Ovary (tissue), 9 donors: ENCODE measurements around the gene KCNAB1. TPM values are rescaled to one million over a fixed set of nuclear protein-coding genes. Genes with fewer than 3 reads are reported as not detected.

Experiments used
- DNase-seq, 5 donors: peaks; one replicate each; pipeline ENCODE4 v3.0.0-alpha.2; 2019 to 2020
- H3K27ac ChIP-seq, 2 donors: fragments of 200-600 bp; one replicate each; pipeline versions ENCODE4 v1.5.1 to v1.8.0; 2019 to 2022
- H3K27me3 ChIP-seq: fragments of 200-600 bp; one replicate; pipeline ENCODE4 v1.8.0; 2022
- H3K36me3 ChIP-seq: fragments of 200-600 bp; sonication (generic); one replicate; pipeline ENCODE4 v1.5.1; 2019
- H3K4me1 ChIP-seq: one replicate; pipeline ENCODE4 v1.8.1; 2013; ENCODE audit warnings: mild to moderate bottlenecking, moderate library complexity; ENCODE audit not compliant: insufficient read depth
- H3K4me3 ChIP-seq: fragments of 200-600 bp; sonication (generic); one replicate; pipeline ENCODE4 v1.5.1; 2017
- H3K9me3 ChIP-seq, 2 donors: fragments of 200-600 bp in 1 of 2; sonication (generic) in 1 of 2; one replicate each; pipeline versions ENCODE4 v1.5.1 to v1.8.1; 2013 to 2019; ENCODE audit warnings: mild to moderate bottlenecking in 1 of 2, moderate library complexity in 1 of 2
- CTCF ChIP-seq, 3 donors: fragments of 450-650 bp in 2 of 3; fragments of 200-600 bp in 1 of 3; IDR thresholded peaks; one replicate each; pipeline versions ENCODE4 v1.5.1 to v1.8.0; 2016 to 2022; ENCODE audit warnings: antibody characterized with exemption in 3 of 3, mild to moderate bottlenecking in 1 of 3
- EP300 ChIP-seq: sonication (generic); formaldehyde crosslinking; IDR thresholded peaks from one replicate; pipeline ENCODE4 v1.6.1; 2017; ENCODE audit warnings: antibody characterized with exemption
- POLR2A ChIP-seq: fragments of 450-650 bp; IDR thresholded peaks from one replicate; pipeline ENCODE4 v1.6.1; 2017; ENCODE audit warnings: antibody characterized with exemption, mild to moderate bottlenecking, moderate library complexity
- WGBS, 3 donors: extraction: QIAGEN DNeasy Blood & Tissue Kit in 1 of 3; methylation state at CpG; one replicate each; pipeline versions ENCODE4 v1.1.5 to v1.1.7; 2013 to 2017; 5-methylcytosine and 5-hydroxymethylcytosine counted together
- intact Hi-C, 4 donors: fragments of 100-400 bp; cut with DNase I; formaldehyde crosslinking; loops; one replicate each; pipeline versions ENCODE4 v1.11.0 to v1.15.1; 2022 to 2023
- polyA plus RNA-seq, 2 donors: library from polyadenylated mRNA; stranded (reverse); fragments of 200-250 nt in 1 of 2; fragments of 350-450 nt in 1 of 2; fragmentation: Illumina TruSeq in 1 of 2; extraction: RNeasy Lipid Tissue Mini Kit (QIAGEN cat#74804) in 1 of 2; gene quantifications; one replicate each; pipeline ENCODE4 v1.2.3, GENCODE V29; 2013 to 2014
- total RNA-seq, 7 donors: library from RNA; depleted of rRNA in 2 of 7; stranded (reverse); fragments of >200 nt in 2 of 7; fragmentation: NEBNext Ultra II Directional in 3 of 7; extraction: Animal tissue kit (Norgen Biotek cat#: 25700) in 3 of 7; gene quantifications; one replicate each; pipeline versions ENCODE4 v1.1.0 to v1.2.4, GENCODE V29; 2016 to 2023
- donor health status: DM: no; HTN: no; CAD: no; lungs with moderate emphysema.
- donor health status: DM: no; HTN: no; CAD: no.
- donor health status: Bipolar disorder and iron deficiency.
- donor health status: DM: yes; HTN: yes; CAD: no.
- donor health status: DM: no; HTN: no; CAD: no.
- donor health status: DM: yes; HTN: yes; CAD: no.

KCNAB1 gene
- total and polyA plus RNA-seq, 9 donors: 0.60 to 8.0 (median 2.4) TPM

- Histone ChIP-seq H3K27ac (no peak overlapping the region), H3K4me1 (peaks cover 3% of the 10 kb centered on the region), H3K27me3 (no peaks in the 10 kb centered on the region), H3K4me3 (no peak overlapping the region), H3K36me3 (no peaks in the 10 kb centered on the region), H3K9me3 (no peaks in the 10 kb centered on the region)
- no peak for DNase-seq
- 46 to 77% (median 58%) methylated on average over 2 of the region's 2 CpGs for WGBS, 3 donors
- intact Hi-C loops: no loop called here
- TF ChIP-seq CTCF (IDR thresholded peaks at IDR 0.05): no peak
- TF ChIP-seq POLR2A: no peak
- TF ChIP-seq EP300: no peak
Observed at GRCh38 chr3:156211583-156211982, 91.2 kb downstream of the KCNAB1 start.

GRCh38 chr3:156214676-156215075 lies 94.3 kb downstream of the KCNAB1 start:
- no peaks in the 10 kb centered on the region for H3K27me3 ChIP-seq
- TF ChIP-seq EP300 (no peak), POLR2A (no peak), CTCF (IDR thresholded peaks at IDR 0.05) (no peak)

GRCh38 chr3:156215751-156216150 lies 95.4 kb downstream of the KCNAB1 start:
- Histone ChIP-seq H3K27ac (no peak overlapping the region), H3K4me3 (no peak overlapping the region), H3K27me3 (no peaks in the 10 kb centered on the region), H3K9me3 (no peaks in the 10 kb centered on the region), H3K4me1 (no peaks in the 10 kb centered on the region), H3K36me3 (no peaks in the 10 kb centered on the region)
- TF ChIP-seq EP300 (no peak), POLR2A (no peak), CTCF (IDR thresholded peaks at IDR 0.05) (no peak)
- intact Hi-C loops: no loop called here
- no peak for DNase-seq
- 93 to 97% (median 95%) methylated on average over 3 of the region's 3 CpGs for WGBS, 3 donors

More at GRCh38 chr3:156214676-156215075, 94.3 kb downstream of the KCNAB1 start:
- DNase-seq: no peak
- peaks cover 3% of the 10 kb centered on the region for H3K4me1 ChIP-seq
- H3K9me3 ChIP-seq: no peaks in the 10 kb centered on the region
- H3K4me3 ChIP-seq: no peak overlapping the region
- no peaks in the 10 kb centered on the region for H3K36me3 ChIP-seq
- intact Hi-C loops: no loop called here
- no peak overlapping the region for H3K27ac ChIP-seq
- 82 to 95% (median 94%) methylated on average over 6 of the region's 6 CpGs for WGBS, 3 donors

GRCh38 chr3:156216216-156216615 lies 95.8 kb downstream of the KCNAB1 start:
- Histone ChIP-seq H3K27me3 (no peaks in the 10 kb centered on the region), H3K9me3 (no peaks in the 10 kb centered on the region), H3K36me3 (no peaks in the 10 kb centered on the region), H3K27ac (no peak overlapping the region), H3K4me1 (no peaks in the 10 kb centered on the region), H3K4me3 (no peak overlapping the region)
- intact Hi-C loops: no loop called here
- 41 to 60% (median 42%) methylated on average over 2 of the region's 2 CpGs for WGBS, 3 donors
- TF ChIP-seq POLR2A (no peak), EP300 (no peak), CTCF (IDR thresholded peaks at IDR 0.05) (no peak)
- no peak for DNase-seq

GRCh38 chr3:156216852-156217251 lies 96.5 kb downstream of the KCNAB1 start:
- H3K4me3 ChIP-seq: no peak overlapping the region
- no peaks in the 10 kb centered on the region for H3K4me1 ChIP-seq
- no peaks in the 10 kb centered on the region for H3K36me3 ChIP-seq
- no peak overlapping the region for H3K27ac ChIP-seq
- H3K9me3 ChIP-seq: no peaks in the 10 kb centered on the region
- no peaks in the 10 kb centered on the region for H3K27me3 ChIP-seq
- WGBS, 3 donors: 4 to 13% (median 12%) methylated on average over 3 of the region's 3 CpGs
- intact Hi-C loops: no loop called here
- TF ChIP-seq CTCF (IDR thresholded peaks at IDR 0.05): no peak
- no peak for TF ChIP-seq EP300
- no peak for TF ChIP-seq POLR2A
- no peak for DNase-seq
